SU-DHL-6 (cell line): Measurements from ENCODE around the gene RIBC2.

Experiments
- H2AFZ ChIP-seq: fragments of 200-600 bp; sonication (generic); 2 replicates; pipeline ENCODE4 v1.6.1; 2014; ENCODE audit warnings: low read depth, mild to moderate bottlenecking, moderate library complexity, mixed read lengths, antibody characterized with exemption, low read length; ENCODE audit not compliant: severe bottlenecking
- H3F3A ChIP-seq: fragments of 200-600 bp; shearing (Covaris generic); 2 replicates; pipeline ENCODE4 v1.6.0; 2016; ENCODE audit warnings: antibody characterized with exemption, mild to moderate bottlenecking; ENCODE audit not compliant: insufficient read depth
- H3K27ac ChIP-seq: fragments of 200-600 bp; sonication (generic); 2 replicates; pipeline ENCODE4 v1.5.1; 2016; ENCODE audit warnings: low read depth, mild to moderate bottlenecking, low read length, moderate library complexity, mixed read lengths
- H3K27me3 ChIP-seq: fragments of 200-600 bp; sonication (generic), shearing (Covaris generic); 2 replicates; pipeline ENCODE4 v1.6.0; 2014; ENCODE audit warnings: mild to moderate bottlenecking, low read length
- H3K36me3 ChIP-seq: fragments of 200-600 bp; sonication (generic); 2 replicates; pipeline ENCODE4 v1.6.1; 2014; ENCODE audit warnings: mild to moderate bottlenecking, low read length, mixed read lengths
- H3K4me2 ChIP-seq: fragments of 300-600, 200-600 bp; shearing (Covaris generic), sonication (generic); 2 replicates; pipeline ENCODE4 v1.6.0; 2014; ENCODE audit warnings: low read length, low read depth, mild to moderate bottlenecking; ENCODE audit not compliant: poor library complexity, severe bottlenecking
- H3K4me3 ChIP-seq: fragments of 200-600 bp; sonication (generic); 2 replicates; pipeline ENCODE4 v1.5.1; 2014; ENCODE audit warnings: antibody characterized with exemption, low read length, mild to moderate bottlenecking, mixed read lengths; ENCODE audit not compliant: insufficient read depth, poor library complexity, severe bottlenecking
- H3K79me2 ChIP-seq: fragments of 200-600 bp; sonication (generic); 2 replicates; pipeline ENCODE4 v1.6.1; 2014; ENCODE audit warnings: mild to moderate bottlenecking, low read length, moderate library complexity; ENCODE audit not compliant: insufficient read depth
- H3K9ac ChIP-seq: fragments of 200-600 bp; sonication (generic); 2 replicates; pipeline ENCODE4 v1.7.0; 2014; ENCODE audit warnings: mild to moderate bottlenecking, low read length
- H3K9me2 ChIP-seq: fragments of 200-600 bp; sonication (generic); replicated peaks from 2 replicates; pipeline ENCODE4 v1.6.1; 2014; ENCODE audit warnings: low read length; ENCODE audit not compliant: insufficient read depth
- H3K9me3 ChIP-seq: fragments of 200-600 bp; sonication (generic); 2 replicates; pipeline ENCODE4 v1.6.1; 2014; ENCODE audit warnings: low read length, mixed read lengths; ENCODE audit not compliant: insufficient read depth
- H4K20me1 ChIP-seq: fragments of 200-600 bp; sonication (generic); 2 replicates; pipeline ENCODE4 v1.6.1; 2014; ENCODE audit warnings: low read depth, mild to moderate bottlenecking, antibody characterized with exemption, low read length, moderate library complexity, mixed read lengths
- CTCF ChIP-seq: fragments of 200-600 bp; sonication (generic); IDR thresholded peaks from one replicate; pipeline ENCODE4 v1.5.1; 2017; ENCODE audit warnings: antibody characterized with exemption, mild to moderate bottlenecking, low read length, moderate library complexity; ENCODE audit not compliant: insufficient read depth, poor library complexity, severe bottlenecking
- EZH2phosphoT487 ChIP-seq: fragments of 200-600 bp; sonication (generic), shearing (Covaris generic); conservative IDR thresholded peaks from 2 replicates; pipeline ENCODE4 v1.6.1; 2018; ENCODE audit warnings: mild to moderate bottlenecking, antibody characterized with exemption, low read length, moderate library complexity, mixed read lengths

Gene RIBC2

GRCh38 chr22:45429981-45430775 lies 16.7 kb downstream of the RIBC2 start:
- Histone ChIP-seq H3K79me2 (no peaks in the 10 kb centered on the region), H3K4me3 (no peak overlapping the region), H2AFZ (no peak overlapping the region), H3K27ac (no peak overlapping the region), H3K36me3 (no peaks in the 10 kb centered on the region), H3F3A (no peaks in the 10 kb centered on the region), H3K9ac (no peak overlapping the region), H3K9me3 (no peaks in the 10 kb centered on the region; the same call in 1 of the 2 replicates), H3K9me2 (no peaks in the 10 kb centered on the region), H4K20me1 (no peaks in the 10 kb centered on the region), H3K27me3 (no peaks in the 10 kb centered on the region), H3K4me2 (no peak overlapping the region)
- TF ChIP-seq EZH2phosphoT487: no peak
- no peak for TF ChIP-seq CTCF

- H3K27ac ChIP-seq: no peak overlapping the region
- no peak overlapping the region for H3K4me2 ChIP-seq
- no peak overlapping the region for H2AFZ ChIP-seq
- no peaks in the 10 kb centered on the region for H3K9me2 ChIP-seq
- H3F3A ChIP-seq: no peaks in the 10 kb centered on the region
- H3K79me2 ChIP-seq: no peaks in the 10 kb centered on the region
- H3K36me3 ChIP-seq: no peaks in the 10 kb centered on the region
- H3K9ac ChIP-seq: no peak overlapping the region
- no peaks in the 10 kb centered on the region; the same call in 1 of the 2 replicates for H3K9me3 ChIP-seq
- no peak for TF ChIP-seq EZH2phosphoT487
- H3K27me3 ChIP-seq: no peaks in the 10 kb centered on the region
- no peak overlapping the region for H3K4me3 ChIP-seq
- H4K20me1 ChIP-seq: no peaks in the 10 kb centered on the region
These were observed 17.4 kb downstream of the RIBC2 start for GRCh38 chr22:45430871-45431270.

- no peaks in the 10 kb centered on the region for H3K9me3 ChIP-seq
These were observed 21.5 kb downstream of the RIBC2 start for GRCh38 chr22:45434981-45435380.

More at GRCh38 chr22:45434981-45435380, 21.5 kb downstream of the RIBC2 start:
- Histone ChIP-seq H3K4me2 (no peak overlapping the region), H3K9ac (no peak overlapping the region), H3K27ac (no peak overlapping the region), H3K27me3 (no peaks in the 10 kb centered on the region), H3K79me2 (no peaks in the 10 kb centered on the region), H3K9me2 (no peaks in the 10 kb centered on the region), H3K36me3 (no peaks in the 10 kb centered on the region), H3K4me3 (no peak overlapping the region), H2AFZ (no peak overlapping the region), H4K20me1 (no peaks in the 10 kb centered on the region), H3F3A (no peaks in the 10 kb centered on the region)
- TF ChIP-seq EZH2phosphoT487: no peak
- no peak for TF ChIP-seq CTCF
